Raji (cell line): Measurements from ENCODE around the gene PRAMEF14.
"Not testable (repeated sequence)": the region's sequence is repeated elsewhere in the genome, so short reads cannot be mapped to it uniquely, and the experiment has no call there.

Experiments used
- POLR2A ChIP-seq: IDR thresholded peaks from 2 replicates; pipeline ENCODE4 v1.6.1; 2011; ENCODE audit warnings: low read depth, low read length, control low read depth; ENCODE audit not compliant: insufficient read depth

Gene PRAMEF14

GRCh38 chr1:13347034-13347433 is at the start of gene PRAMEF14:
TSS of gene PRAMEF14 (minus strand) at chr1:13347134. CDS start at chr1:13345314, 1,820 bp downstream.
- TF ChIP-seq POLR2A: not testable (repeated sequence)

- not testable (repeated sequence) for TF ChIP-seq POLR2A
Observed at GRCh38 chr1:13389332-13389731, 42.4 kb upstream of the PRAMEF14 start, which contains the start of gene PRAMEF17. TSS of gene PRAMEF17 (plus strand) at chr1:13389632. CDS start at chr1:13389658, 26 bp downstream.

GRCh38 chr1:13315281-13315680 is 31.7 kb downstream of the PRAMEF14 start, which contains the start of gene PRAMEF15:
TSS of gene PRAMEF15 (plus strand) at chr1:13315581. CDS start at chr1:13318408, 2,827 bp downstream.
- not testable (repeated sequence) for TF ChIP-seq POLR2A

GRCh38 chr1:13303239-13303638 is 43.7 kb downstream of the PRAMEF14 start, which contains the start of gene PRAMEF33:
TSS of gene PRAMEF33 (plus strand) at chr1:13303539. CDS start at chr1:13305955, 2,416 bp downstream.
- not testable (repeated sequence) for TF ChIP-seq POLR2A
